ENCODE data around the gene PWWP2B.

- no peak for TF ChIP-seq CHD4 (IDR thresholded peaks at IDR 0.05)
- TF ChIP-seq E2F8 (IDR thresholded peaks at IDR 0.05; ENCODE audit: low read depth, partially characterized antibody), result no peak
- no peak for TF ChIP-seq USF2 (IDR thresholded peaks at IDR 0.05; ENCODE audit: borderline replicate concordance, low read depth, low read length)
- TF ChIP-seq PBX3 (IDR thresholded peaks at IDR 0.05; ENCODE audit: insufficient replicate concordance, low read depth, low read length), result no peak
- no peak for TF ChIP-seq PML (IDR thresholded peaks at IDR 0.05; ENCODE audit: low read length)
- TF ChIP-seq CTCF (IDR thresholded peaks at IDR 0.05 in 2 of 3, conservative IDR thresholded peaks at IDR 0.05 in 1 of 3; ENCODE audit: control insufficient read depth in 2 of 3, extremely low read depth in 1 of 3, insufficient read depth in 1 of 3, low read depth in 3 of 3, low read length in 3 of 3), result peak; percentile 43 to 63 (median 48)
- no peak for TF ChIP-seq PAX8 (IDR thresholded peaks at IDR 0.05)
- no peak for TF ChIP-seq TCF12 (IDR thresholded peaks at IDR 0.05; ENCODE audit: low read depth, low read length)
- no peak for TF ChIP-seq PRDM15 (CRISPR knock-in tag; IDR thresholded peaks at IDR 0.05)
- no peak for TF ChIP-seq EZH2 (IDR thresholded peaks at IDR 0.05; ENCODE audit: borderline replicate concordance, control insufficient read depth, low read depth, low read length)
- TF ChIP-seq FOS (IDR thresholded peaks at IDR 0.05; ENCODE audit: borderline replicate concordance, extremely low read depth, insufficient read length), result no peak
- no peak for TF ChIP-seq ZBTB33 (IDR thresholded peaks at IDR 0.05)
These were observed 49.9 kb downstream of the PWWP2B start for GRCh38 chr10:132446661-132447445.
